Subcutaneous abdominal adipose tissue (tissue), 5 donors: ENCODE data around the gene TAC1.
A peak's percentile ranks its signal among the peaks of the same experiment; 100 is the strongest.

Source experiments
- H3K27ac ChIP-seq: one replicate; pipeline ENCODE4 v1.7.0; 2013; ENCODE audit warnings: low read depth, mild to moderate bottlenecking, inconsistent platforms, low read length, moderate library complexity
- H3K27me3 ChIP-seq, 5 donors: one replicate each; pipeline ENCODE4 v1.7.0; 2013; ENCODE audit warnings: low read length in 5 of 5, inconsistent platforms in 1 of 5; ENCODE audit not compliant: control insufficient read depth in 5 of 5, insufficient read depth in 4 of 5
- H3K36me3 ChIP-seq, 5 donors: one replicate each; pipeline ENCODE4 v1.7.0; 2013; ENCODE audit warnings: low read length in 5 of 5; ENCODE audit not compliant: control insufficient read depth in 5 of 5, insufficient read depth in 5 of 5
- H3K4me1 ChIP-seq, 5 donors: one replicate each; pipeline ENCODE4 v1.7.0; 2013; ENCODE audit warnings: low read length in 5 of 5, mild to moderate bottlenecking in 3 of 5, moderate library complexity in 1 of 5; ENCODE audit not compliant: control insufficient read depth in 5 of 5, insufficient read depth in 5 of 5
- H3K4me3 ChIP-seq, 5 donors: one replicate each; pipeline ENCODE4 v1.7.0; 2013; ENCODE audit warnings: low read length in 5 of 5, low read depth in 1 of 5
- H3K9ac ChIP-seq, 5 donors: one replicate each; pipeline ENCODE4 v1.7.0; 2013; ENCODE audit warnings: low read length in 5 of 5, mild to moderate bottlenecking in 4 of 5, moderate library complexity in 3 of 5
- H3K9me3 ChIP-seq, 5 donors: one replicate each; pipeline ENCODE4 v1.7.0; 2013; ENCODE audit warnings: low read length in 5 of 5; ENCODE audit not compliant: control insufficient read depth in 5 of 5
- donor health status: healthy.
- donor health status: healthy.
- donor health status: healthy.
- donor health status: healthy.
- donor health status: healthy.

The TAC1 gene, protein sequence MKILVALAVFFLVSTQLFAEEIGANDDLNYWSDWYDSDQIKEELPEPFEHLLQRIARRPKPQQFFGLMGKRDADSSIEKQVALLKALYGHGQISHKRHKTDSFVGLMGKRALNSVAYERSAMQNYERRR

DNA sequence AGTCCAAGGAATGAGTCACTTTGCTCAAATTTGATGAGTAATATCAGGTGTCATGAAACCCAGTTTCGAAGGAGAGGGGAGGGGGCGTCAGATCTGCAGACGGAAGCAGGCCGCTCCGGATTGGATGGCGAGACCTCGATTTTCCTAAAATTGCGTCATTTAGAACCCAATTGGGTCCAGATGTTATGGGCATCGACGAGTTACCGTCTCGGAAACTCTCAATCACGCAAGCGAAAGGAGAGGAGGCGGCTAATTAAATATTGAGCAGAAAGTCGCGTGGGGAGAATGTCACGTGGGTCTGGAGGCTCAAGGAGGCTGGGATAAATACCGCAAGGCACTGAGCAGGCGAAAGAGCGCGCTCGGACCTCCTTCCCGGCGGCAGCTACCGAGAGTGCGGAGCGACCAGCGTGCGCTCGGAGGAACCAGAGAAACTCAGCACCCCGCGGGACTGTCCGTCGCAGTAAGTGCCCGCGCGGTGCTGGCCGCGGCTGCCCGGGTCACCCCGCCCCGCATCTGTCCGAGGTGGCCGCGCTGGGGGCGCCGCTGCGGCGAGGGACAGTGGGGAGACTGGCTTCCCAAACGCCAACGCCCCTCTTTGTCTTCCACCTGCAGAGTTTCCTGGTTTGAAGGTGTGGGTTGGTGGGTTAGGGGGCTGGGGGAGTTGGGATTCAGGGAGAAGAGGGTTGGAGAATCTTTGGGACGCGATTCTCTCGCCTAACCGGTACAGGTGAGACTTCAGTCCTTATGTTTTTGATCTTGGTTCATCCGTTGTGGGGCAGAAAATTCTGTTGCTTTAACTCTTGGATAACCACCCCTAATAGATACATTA, at the start of gene TAC1:
TSS of gene TAC1 (plus strand) at position 351 of the 829 bp plus-strand sequence. CDS start 527 bp downstream, outside the sequence.
- H3K4me3 ChIP-seq = peak within 1 kb of the TSS; percentile 40 to 64 (median 56)
- H3K36me3 ChIP-seq = no peaks in the 10 kb centered on the region
- H3K27me3 ChIP-seq = peaks cover 19 to 36% (median 30%) of the 10 kb centered on the region in 5 donors
- H3K9me3 ChIP-seq = no peaks in the 10 kb centered on the region
- no peak within 1 kb of the TSS for H3K27ac ChIP-seq
- H3K9ac ChIP-seq = no peak within 1 kb of the TSS
- peaks cover 0 to 20% (median 13%) of the 10 kb centered on the region in 5 donors for H3K4me1 ChIP-seq

DNA sequence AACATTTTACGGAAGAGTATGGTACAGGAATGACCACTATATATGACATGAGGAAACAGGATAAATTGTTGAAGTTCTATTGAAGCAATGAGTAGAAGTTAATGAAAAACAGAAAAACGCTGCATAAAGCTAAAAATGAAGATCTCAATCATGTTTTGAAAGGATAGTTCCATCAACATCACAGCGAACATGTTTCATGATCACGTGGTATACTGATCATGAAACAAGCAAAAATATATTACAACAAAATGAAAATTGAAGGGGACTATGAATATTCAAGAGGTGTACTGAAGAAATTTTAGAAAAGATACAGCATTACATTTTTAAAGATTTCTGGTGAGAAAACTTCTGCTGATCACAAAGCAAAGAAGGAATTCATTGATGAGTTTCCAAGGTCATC, 45.9 kb upstream of the TAC1 start:
- Histone ChIP-seq H3K36me3 (no peaks in the 10 kb centered on the region), H3K4me3 (no peak overlapping the region), H3K4me1 (no peaks in the 10 kb centered on the region), H3K9ac (no peak overlapping the region), H3K27ac (no peak overlapping the region), H3K27me3 (no peaks in the 10 kb centered on the region), H3K9me3 (no peaks in the 10 kb centered on the region)

DNA sequence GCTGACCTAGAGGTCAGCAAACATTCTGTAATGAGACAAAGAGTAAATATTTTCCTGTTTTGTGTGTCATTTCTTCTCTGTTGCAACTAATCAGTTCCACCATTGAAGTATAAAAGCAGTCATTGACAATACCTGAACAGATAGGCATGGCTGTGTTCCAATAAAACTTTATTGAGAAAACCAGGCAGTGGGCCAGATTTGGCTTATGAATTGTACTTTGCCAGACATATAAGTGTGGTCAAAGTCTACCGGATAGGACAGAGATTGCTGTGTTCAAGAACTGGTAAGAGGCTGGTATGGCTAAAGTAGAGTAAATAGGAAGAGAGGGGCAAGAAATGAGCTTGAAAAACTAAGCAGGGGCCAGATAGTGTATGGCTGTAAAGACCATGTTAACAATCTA, 38.3 kb upstream of the TAC1 start:
- Histone ChIP-seq H3K4me1 (no peaks in the 10 kb centered on the region), H3K27me3 (no peaks in the 10 kb centered on the region), H3K9ac (no peak overlapping the region), H3K27ac (no peak overlapping the region), H3K9me3 (no peaks in the 10 kb centered on the region), H3K36me3 (no peaks in the 10 kb centered on the region), H3K4me3 (no peak overlapping the region)

DNA sequence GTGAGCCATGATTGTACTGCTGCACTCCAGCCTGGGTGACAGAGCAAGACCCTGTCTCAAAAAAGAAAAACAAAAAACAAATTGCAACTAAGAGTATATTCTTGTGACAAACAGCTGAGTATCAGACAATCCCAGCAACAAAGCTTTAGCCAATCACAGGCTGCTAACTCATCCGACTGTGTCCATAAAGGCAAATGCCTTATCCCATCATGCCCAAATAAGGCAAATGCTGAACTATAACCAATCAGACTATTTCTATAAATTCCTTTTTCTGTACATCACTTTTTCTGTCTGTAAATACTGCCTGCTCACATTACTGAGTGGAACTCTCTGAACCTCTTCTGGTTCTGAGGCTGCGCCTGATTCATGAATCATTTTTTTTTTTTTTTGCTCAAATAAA, 37.5 kb upstream of the TAC1 start:
- Histone ChIP-seq H3K27ac (no peak overlapping the region), H3K4me3 (no peak overlapping the region), H3K4me1 (no peaks in the 10 kb centered on the region), H3K36me3 (no peaks in the 10 kb centered on the region), H3K9ac (no peak overlapping the region), H3K27me3 (no peaks in the 10 kb centered on the region), H3K9me3 (no peaks in the 10 kb centered on the region)

DNA sequence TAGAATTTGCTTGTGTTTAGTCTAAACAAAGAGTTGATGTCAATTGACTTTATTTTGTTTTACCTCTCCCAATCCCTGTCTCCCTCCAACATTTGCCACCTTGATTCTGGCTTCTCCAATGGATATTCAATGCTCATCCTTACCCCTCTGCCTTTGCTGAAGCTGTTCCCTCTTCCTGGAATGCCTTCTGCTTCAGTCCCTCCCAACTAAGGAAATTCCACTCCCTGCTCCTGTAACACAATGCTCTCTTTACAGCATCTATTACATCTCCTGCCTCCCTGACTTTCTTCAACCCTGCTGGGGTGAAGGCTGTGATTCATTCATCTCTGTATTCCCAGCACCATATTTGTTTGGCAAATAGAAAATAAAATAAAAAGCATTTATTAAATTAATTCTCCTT, 34.5 kb upstream of the TAC1 start:
- peaks cover 0 to 11% (median 3%) of the 10 kb centered on the region in 5 donors for H3K9me3 ChIP-seq
- no peak overlapping the region for H3K27ac ChIP-seq
- H3K4me3 ChIP-seq = no peak overlapping the region
- no peaks in the 10 kb centered on the region for H3K36me3 ChIP-seq
- no peaks in the 10 kb centered on the region for H3K27me3 ChIP-seq
- no peaks in the 10 kb centered on the region for H3K4me1 ChIP-seq
- H3K9ac ChIP-seq = no peak overlapping the region

DNA sequence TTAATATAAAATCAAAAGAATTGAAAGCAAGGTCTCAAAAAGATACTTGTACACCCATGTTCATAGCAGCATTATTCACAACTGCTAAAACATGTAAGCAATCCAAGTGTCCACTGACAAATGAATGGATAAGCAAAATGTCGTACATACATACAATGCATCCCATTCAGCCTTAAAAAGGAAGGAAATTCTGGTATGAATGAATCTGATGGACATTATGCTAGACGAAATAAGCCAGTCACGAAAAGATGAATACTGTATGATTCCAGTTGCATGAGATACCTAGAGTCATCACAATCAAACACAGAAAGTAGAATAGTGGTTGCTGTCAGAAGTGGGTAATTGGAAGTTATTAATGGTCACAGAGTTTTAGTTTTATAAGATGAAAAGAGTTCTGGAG, 9.5 kb upstream of the TAC1 start:
- Histone ChIP-seq H3K4me1 (no peaks in the 10 kb centered on the region), H3K9me3 (no peaks in the 10 kb centered on the region), H3K4me3 (no peak overlapping the region), H3K36me3 (no peaks in the 10 kb centered on the region), H3K9ac (no peak overlapping the region), H3K27ac (no peak overlapping the region), H3K27me3 (no peaks in the 10 kb centered on the region)

DNA sequence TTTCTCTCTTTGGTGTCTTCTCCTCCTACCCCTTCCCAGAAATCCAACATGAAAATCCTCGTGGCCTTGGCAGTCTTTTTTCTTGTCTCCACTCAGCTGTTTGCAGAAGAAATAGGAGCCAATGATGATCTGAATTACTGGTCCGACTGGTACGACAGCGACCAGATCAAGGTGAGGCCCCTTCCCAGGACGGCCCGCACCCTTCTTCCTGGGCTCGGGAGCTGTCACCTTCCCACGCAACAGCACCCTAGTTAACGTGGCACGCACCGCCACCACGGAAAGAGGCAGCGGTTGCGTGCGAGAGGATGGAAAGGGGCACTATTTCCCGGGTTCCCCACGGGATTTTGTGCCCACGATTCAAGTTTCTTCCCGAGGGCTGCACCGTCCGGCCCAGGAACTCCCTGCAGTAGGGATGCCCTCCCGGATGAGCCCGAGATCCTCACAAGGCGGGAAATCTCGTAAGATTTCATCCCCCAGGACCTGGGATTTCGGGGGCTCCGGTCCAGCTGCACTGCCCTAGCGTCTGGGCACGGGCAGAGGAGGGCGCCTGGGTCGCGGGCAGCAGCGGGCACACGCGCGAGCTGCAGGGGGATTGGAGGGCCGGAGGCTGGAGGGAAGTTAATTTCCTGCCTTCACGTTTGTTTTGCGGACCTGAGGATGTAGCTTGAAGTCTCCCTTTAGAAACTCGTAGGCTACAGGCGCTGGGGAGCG, 834 bp downstream of the TAC1 start:
- no peak overlapping the region for H3K9ac ChIP-seq
- H3K27ac ChIP-seq = no peak overlapping the region
- peaks cover 0 to 20% (median 13%) of the 10 kb centered on the region in 5 donors for H3K4me1 ChIP-seq
- peak overlapping the region in 2 of 5 donors; percentile 1 to 6 for H3K4me3 ChIP-seq
- no peaks in the 10 kb centered on the region for H3K36me3 ChIP-seq
- no peaks in the 10 kb centered on the region for H3K9me3 ChIP-seq
- peaks cover 19 to 36% (median 30%) of the 10 kb centered on the region in 5 donors for H3K27me3 ChIP-seq

DNA sequence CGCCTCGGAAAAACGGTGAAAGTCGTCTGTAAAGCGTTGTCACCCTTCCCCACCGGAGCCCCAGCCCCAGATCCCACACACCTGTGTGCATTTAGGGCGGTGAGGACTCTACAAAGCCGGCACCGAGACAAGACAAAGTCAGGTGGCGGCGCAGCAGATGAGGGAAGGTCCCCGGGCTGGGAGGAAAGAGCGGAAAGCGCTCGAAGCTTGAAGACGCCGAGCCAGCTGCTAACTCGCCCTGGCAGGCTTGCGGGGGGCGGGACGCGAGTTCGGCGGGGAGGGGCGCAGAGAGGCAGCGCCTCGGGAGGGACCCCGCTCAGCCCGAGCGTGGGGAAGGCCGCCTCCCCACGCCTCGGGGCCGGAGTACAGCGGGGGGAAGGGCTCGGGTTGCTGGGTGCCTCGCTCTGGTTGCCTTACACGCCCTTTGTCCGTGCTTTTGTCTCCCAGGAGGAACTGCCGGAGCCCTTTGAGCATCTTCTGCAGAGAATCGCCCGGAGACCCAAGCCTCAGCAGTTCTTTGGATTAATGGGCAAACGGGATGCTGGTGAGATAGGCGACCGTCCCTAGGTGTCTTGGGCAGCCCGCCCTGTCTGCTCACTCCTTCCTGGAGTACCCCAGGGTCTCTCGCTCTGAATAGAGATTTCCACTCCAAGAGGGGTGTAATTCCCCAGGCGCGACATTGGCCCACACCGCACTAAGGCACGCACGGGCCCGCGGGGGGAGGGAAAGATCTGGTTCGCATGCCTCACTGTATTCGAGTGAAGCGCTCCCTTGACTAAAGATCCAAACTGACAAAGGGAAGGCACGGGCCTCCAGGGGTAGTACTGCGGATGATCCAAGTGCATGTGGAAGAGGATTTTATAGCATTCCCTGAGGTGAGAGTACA, 1.6 kb downstream of the TAC1 start:
- H3K4me3 ChIP-seq = peak overlapping the region in 2 of 5 donors; percentile 1 to 6
- H3K27me3 ChIP-seq = peaks cover 19 to 36% (median 30%) of the 10 kb centered on the region in 5 donors
- no peaks in the 10 kb centered on the region for H3K9me3 ChIP-seq
- no peaks in the 10 kb centered on the region for H3K36me3 ChIP-seq
- no peak overlapping the region for H3K9ac ChIP-seq
- H3K27ac ChIP-seq = no peak overlapping the region
- peaks cover 0 to 20% (median 13%) of the 10 kb centered on the region in 5 donors for H3K4me1 ChIP-seq

DNA sequence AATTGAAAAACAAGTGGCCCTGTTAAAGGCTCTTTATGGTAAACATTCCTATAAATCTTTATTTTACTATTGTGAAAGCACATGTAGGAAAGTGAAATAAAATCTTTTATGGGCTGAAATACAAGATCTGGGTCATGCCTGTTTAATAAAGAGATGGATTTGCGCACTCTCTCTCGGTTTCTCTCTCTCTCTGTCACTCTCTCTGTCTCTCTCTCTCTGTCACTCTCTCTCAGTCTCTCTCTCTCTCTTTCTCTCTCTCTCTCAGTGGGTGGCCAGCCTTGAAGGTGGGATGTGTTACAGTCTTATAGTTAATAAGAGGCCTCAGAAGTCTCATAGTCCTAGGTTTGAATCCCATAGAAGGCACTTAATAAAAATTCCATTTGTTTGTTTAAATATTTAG, 2.4 kb downstream of the TAC1 start:
- Histone ChIP-seq H3K9ac (no peak overlapping the region), H3K9me3 (no peaks in the 10 kb centered on the region), H3K36me3 (no peaks in the 10 kb centered on the region), H3K27ac (no peak overlapping the region), H3K27me3 (peaks cover 19 to 36% (median 30%) of the 10 kb centered on the region in 5 donors), H3K4me3 (no peak overlapping the region), H3K4me1 (peaks cover 0 to 20% (median 13%) of the 10 kb centered on the region in 5 donors)
